PC-9 (cell line): ENCODE measurements around the gene UBE2QL1. TPM values are rescaled to one million over a fixed set of nuclear protein-coding genes. Genes with fewer than 3 reads are reported as not detected.

Experiments
- BruUV-seq: library from RNA; stranded (reverse); fragments of 400-500 nt; replicated peaks from 2 replicates; lab custom pipeline; 2021; lab: Mats Ljungman, UMichigan
- CTCF ChIA-PET: fragments of 300-600 bp; sonication (Branson Sonifier 250); formaldehyde crosslinking; loops from one replicate; lab custom pipeline; 2022; ENCODE audit warnings: antibody characterized with exemption; lab: Charles Lee
- POLR2A ChIA-PET: fragments of 300-600 bp; sonication (Branson Sonifier 250); formaldehyde crosslinking; loops from one replicate; lab custom pipeline; 2022; ENCODE audit warnings: antibody characterized with exemption; ENCODE audit not compliant: unreplicated experiment; lab: Charles Lee
- DNase-seq, 2 experiments: peaks; one replicate each; pipeline versions ENCODE4 v3.0.0 to v3.0.0-alpha.2; 2015 to 2022; ENCODE audit warnings: mixed read lengths in 1 of 2
- H2AFZ ChIP-seq: fragments of 200-600 bp; sonication (generic); 2 replicates; pipeline ENCODE4 v1.8.1; 2017; ENCODE audit warnings: antibody characterized with exemption
- H3F3A ChIP-seq: fragments of 200-600 bp; sonication (generic); 2 replicates; pipeline ENCODE4 v1.8.1; 2017; ENCODE audit warnings: antibody characterized with exemption, mild to moderate bottlenecking, low read depth; ENCODE audit not compliant: insufficient read depth
- H3K27ac ChIP-seq: fragments of 200-600 bp; sonication (generic); 2 replicates; pipeline ENCODE4 v1.6.1; 2016; ENCODE audit warnings: mixed run types
- H3K27me3 ChIP-seq: fragments of 200-600 bp; sonication (generic); 2 replicates; pipeline ENCODE4 v1.6.1; 2016; ENCODE audit warnings: low read depth, mixed run types; ENCODE audit not compliant: insufficient read depth
- H3K36me3 ChIP-seq: fragments of 200-600 bp; sonication (generic); 2 replicates; pipeline ENCODE4 v1.6.1; 2016; ENCODE audit warnings: low read depth, mixed run types
- H3K4me1 ChIP-seq: fragments of 200-600 bp; sonication (generic); replicated peaks from 2 replicates; pipeline ENCODE4 v1.6.1; 2016; ENCODE audit warnings: mixed run types; ENCODE audit not compliant: insufficient read depth
- H3K4me2 ChIP-seq: fragments of 200-600 bp; sonication (generic); 2 replicates; pipeline ENCODE4 v1.6.1; 2017; ENCODE audit warnings: mixed run types
- H3K4me3 ChIP-seq: fragments of 200-600 bp; sonication (generic); 2 replicates; pipeline ENCODE4 v1.6.1; 2016; ENCODE audit warnings: mixed run types
- H3K79me2 ChIP-seq: fragments of 200-600 bp; sonication (generic); 2 replicates; pipeline ENCODE4 v1.6.1; 2017; ENCODE audit warnings: low read depth, mixed run types
- H3K9me2 ChIP-seq: fragments of 200-600 bp; sonication (generic); 2 replicates; pipeline ENCODE4 v1.8.1; 2017; ENCODE audit warnings: mild to moderate bottlenecking; ENCODE audit not compliant: insufficient read depth
- H3K9me3 ChIP-seq: fragments of 200-600 bp; sonication (generic); 2 replicates; pipeline ENCODE4 v1.8.1; 2016; ENCODE audit warnings: low read depth; ENCODE audit not compliant: insufficient read depth
- H4K20me1 ChIP-seq: fragments of 200-600 bp; sonication (generic); 2 replicates; pipeline ENCODE4 v1.8.1; 2017; ENCODE audit not compliant: insufficient read depth
- EZH2 ChIP-seq: fragments of 200-600 bp; sonication (generic); IDR thresholded peaks from 2 replicates; pipeline ENCODE4 v1.8.0; 2017; ENCODE audit warnings: antibody characterized with exemption, low read depth
- intact Hi-C: fragments of 100-400 bp; cut with micrococcal nuclease; formaldehyde crosslinking; loops from one replicate; pipeline ENCODE4 v1.10.0; 2022; ENCODE audit not compliant: unreplicated experiment
- total RNA-seq: library from RNA; stranded (reverse); gene quantifications from 2 replicates; pipeline ENCODE4 v1.2.3, GENCODE V29; 2021
- TF ChIP-seq, protein P1 (sequence below): fragments of 200-600 bp; sonication (generic); conservative IDR thresholded peaks from 2 replicates; pipeline ENCODE4 v1.6.1; 2017; ENCODE audit warnings: mixed run types, antibody characterized with exemption, mild to moderate bottlenecking, moderate library complexity

The UBE2QL1 gene
- total RNA-seq, 1 experiment from 2014 or later = not detected

DNA sequence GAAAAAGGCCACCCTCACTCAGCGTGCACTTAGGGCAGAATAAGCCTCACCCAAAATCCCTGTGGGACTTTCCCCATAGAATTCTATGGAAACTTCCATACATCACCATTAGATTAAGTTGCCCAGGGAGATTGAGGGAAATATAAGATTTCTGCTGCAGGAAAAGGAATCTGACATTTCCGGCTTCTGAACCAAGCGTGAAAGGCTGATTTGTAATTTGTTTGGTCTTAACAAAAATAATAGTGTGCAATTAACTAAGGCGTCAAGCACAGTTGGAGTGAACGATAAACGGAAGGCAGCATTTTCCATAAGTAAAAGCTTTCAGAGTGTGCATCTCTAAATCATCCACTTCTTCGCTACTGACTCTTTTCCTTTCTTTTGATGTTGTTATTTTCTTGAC, 14.0 kb downstream of the UBE2QL1 start:
- Histone ChIP-seq H3K4me1 (no peaks in the 10 kb centered on the region), H3K9me2 (no peaks in the 10 kb centered on the region), H3K27me3 (peaks cover 95% of the 10 kb centered on the region), H3F3A (no peaks in the 10 kb centered on the region), H3K27ac (no peak overlapping the region), H3K9me3 (peaks cover 11% of the 10 kb centered on the region; the same call in 1 of the 2 replicates), H3K4me2 (no peak overlapping the region), H3K79me2 (no peaks in the 10 kb centered on the region), H4K20me1 (no peaks in the 10 kb centered on the region), H2AFZ (no peak overlapping the region), H3K36me3 (no peaks in the 10 kb centered on the region), H3K4me3 (no peak overlapping the region)
- CTCF ChIA-PET = no interaction called here
- DNase-seq = no peak
- BruUV-seq = no TSS peak
- intact Hi-C loops = no loop called here
- no peak for TF ChIP-seq EZH2
- TF ChIP-seq, protein P1, sequence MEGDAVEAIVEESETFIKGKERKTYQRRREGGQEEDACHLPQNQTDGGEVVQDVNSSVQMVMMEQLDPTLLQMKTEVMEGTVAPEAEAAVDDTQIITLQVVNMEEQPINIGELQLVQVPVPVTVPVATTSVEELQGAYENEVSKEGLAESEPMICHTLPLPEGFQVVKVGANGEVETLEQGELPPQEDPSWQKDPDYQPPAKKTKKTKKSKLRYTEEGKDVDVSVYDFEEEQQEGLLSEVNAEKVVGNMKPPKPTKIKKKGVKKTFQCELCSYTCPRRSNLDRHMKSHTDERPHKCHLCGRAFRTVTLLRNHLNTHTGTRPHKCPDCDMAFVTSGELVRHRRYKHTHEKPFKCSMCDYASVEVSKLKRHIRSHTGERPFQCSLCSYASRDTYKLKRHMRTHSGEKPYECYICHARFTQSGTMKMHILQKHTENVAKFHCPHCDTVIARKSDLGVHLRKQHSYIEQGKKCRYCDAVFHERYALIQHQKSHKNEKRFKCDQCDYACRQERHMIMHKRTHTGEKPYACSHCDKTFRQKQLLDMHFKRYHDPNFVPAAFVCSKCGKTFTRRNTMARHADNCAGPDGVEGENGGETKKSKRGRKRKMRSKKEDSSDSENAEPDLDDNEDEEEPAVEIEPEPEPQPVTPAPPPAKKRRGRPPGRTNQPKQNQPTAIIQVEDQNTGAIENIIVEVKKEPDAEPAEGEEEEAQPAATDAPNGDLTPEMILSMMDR = no peak
- POLR2A ChIA-PET = no interaction called here

DNA sequence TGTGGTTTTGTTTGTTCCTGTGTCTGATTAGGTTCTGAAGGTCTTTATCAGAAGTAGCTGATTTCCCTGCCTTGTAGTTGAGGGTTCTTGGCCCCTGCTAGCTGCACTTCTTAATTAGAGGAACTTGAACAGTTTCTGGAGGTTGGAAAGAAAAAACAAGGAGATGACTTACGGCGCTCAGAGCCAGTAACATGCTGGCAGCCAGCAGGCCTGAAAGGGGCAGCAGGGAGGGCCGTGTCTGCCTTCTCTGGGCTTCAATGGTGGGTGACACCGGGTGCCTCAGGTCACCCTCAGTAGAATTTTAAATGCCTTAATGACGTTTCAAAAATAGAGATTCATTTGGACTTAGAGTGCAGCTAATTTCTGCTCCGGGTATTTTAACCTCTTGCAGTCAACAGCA, 15.8 kb downstream of the UBE2QL1 start:
- H3K27ac ChIP-seq = no peak overlapping the region
- no peaks in the 10 kb centered on the region for H3K9me2 ChIP-seq
- H4K20me1 ChIP-seq = no peaks in the 10 kb centered on the region
- no peaks in the 10 kb centered on the region for H3F3A ChIP-seq
- POLR2A ChIA-PET = no interaction called here
- H3K36me3 ChIP-seq = no peaks in the 10 kb centered on the region
- intact Hi-C loops = no loop called here
- DNase-seq = no peak
- no peaks in the 10 kb centered on the region for H3K4me1 ChIP-seq
- CTCF ChIA-PET = no interaction called here
- no peak overlapping the region for H2AFZ ChIP-seq
- no peak overlapping the region for H3K4me2 ChIP-seq
- no peaks in the 10 kb centered on the region for H3K9me3 ChIP-seq
- H3K27me3 ChIP-seq = peaks cover 92% of the 10 kb centered on the region
- no peaks in the 10 kb centered on the region for H3K79me2 ChIP-seq
- BruUV-seq = no TSS peak
- no peak overlapping the region for H3K4me3 ChIP-seq
- TF ChIP-seq EZH2 = no peak
- TF ChIP-seq, protein P1 = no peak

DNA sequence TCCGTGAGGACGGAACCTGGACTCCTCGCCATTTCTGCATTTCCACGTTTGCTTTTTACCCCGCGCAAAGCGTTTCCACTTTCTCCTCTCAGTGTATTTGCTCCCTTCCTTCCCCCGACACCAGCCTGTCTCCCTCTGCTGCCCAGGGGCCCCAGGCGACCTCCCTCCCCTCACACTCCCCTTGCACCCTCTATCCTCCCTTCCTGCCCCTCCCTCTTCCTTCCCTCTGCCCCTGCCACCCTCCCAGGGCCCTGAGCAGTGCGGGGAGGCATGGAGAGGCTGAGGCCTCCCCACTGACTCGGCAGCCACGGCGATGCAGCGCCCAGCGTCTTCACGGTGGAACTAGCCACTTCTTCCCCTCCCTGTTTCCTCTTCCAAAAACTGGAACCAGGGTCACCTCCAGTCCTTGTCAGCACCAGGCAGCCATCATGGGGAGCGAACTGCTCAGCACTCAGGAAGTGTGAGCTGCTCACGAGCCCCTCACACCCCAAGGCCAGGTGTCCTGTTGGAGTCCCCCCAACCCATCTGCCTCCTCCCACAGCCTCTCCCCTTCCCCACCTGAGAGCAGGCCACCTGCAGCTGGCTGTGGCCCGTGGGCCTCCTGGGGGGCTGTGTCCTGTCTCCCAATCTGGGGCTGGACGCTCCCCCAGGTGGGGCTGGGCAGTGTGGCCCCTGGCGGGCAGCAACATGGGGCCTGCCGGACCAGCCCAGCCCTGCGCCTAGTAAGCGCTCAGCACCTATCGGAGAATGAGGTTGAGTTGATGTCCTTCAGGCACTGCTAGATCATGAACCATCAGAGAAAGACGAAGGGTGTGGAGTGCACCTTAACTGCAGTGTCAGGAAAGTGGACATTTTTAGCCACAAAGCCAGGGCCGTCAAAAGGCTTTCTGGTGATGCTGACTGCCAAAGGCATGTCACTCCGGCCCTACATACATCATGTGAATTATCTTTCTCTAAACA, 17.5 kb downstream of the UBE2QL1 start:
- no TSS peak for BruUV-seq
- Histone ChIP-seq H2AFZ (no peak overlapping the region), H3F3A (no peaks in the 10 kb centered on the region), H3K4me3 (no peak overlapping the region), H3K79me2 (no peaks in the 10 kb centered on the region), H3K27me3 (peaks cover 91% of the 10 kb centered on the region), H3K4me2 (no peak overlapping the region), H3K27ac (no peak overlapping the region), H3K4me1 (no peaks in the 10 kb centered on the region), H3K9me2 (no peaks in the 10 kb centered on the region), H3K36me3 (no peaks in the 10 kb centered on the region), H4K20me1 (no peaks in the 10 kb centered on the region), H3K9me3 (no peaks in the 10 kb centered on the region)
- intact Hi-C loops = no loop called here
- ChIA-PET CTCF (no interaction called here), POLR2A (no interaction called here)
- DNase-seq = no peak
- no peak for TF ChIP-seq EZH2
- TF ChIP-seq, protein P1 = no peak
